ENCODE measurements around the gene HMG20A.
"Not testable (repeated sequence)": the region's sequence is repeated elsewhere in the genome, so short reads cannot be mapped to it uniquely, and the experiment has no call there.

The HMG20A gene

DNA sequence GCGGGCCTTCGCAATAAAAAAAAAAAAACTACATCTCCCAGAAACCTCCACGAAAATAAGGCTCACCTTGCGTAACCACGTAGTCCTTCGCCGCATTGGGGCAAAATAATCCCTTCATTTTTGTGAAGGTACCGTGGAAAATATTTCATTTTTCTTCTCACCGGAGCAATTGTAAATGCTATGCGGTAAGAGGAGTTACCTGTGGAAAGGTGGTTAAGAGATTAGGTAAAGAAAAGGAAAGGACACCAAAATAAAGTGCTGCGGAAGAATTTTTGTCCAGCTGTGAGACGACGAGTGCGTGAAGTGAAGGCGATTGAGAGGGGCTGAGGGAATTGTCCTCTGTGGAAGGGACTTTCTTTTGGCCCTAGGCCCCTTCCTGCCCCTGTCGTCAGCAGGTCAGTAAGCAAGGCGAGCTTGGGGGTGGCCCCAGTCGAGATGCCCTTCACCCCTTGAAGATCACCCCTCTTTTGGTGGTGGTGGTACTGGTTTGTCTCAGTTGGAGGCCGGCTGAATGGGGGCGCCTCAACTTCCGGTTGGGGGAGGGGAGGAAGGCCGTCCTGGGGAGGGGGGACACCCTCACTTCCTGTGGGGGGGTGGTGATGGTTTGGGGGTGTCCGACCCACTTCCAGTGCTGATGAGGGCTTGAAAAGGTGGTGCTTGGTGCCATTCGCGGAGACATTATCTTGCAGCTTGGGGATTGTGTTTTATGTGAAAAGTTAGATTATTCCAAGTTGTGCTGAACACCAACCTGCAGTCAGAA lies at the start of gene HMG20A:
HMG20A (plus strand) TSS at position 279 of the 760 bp plus-strand sequence. CDS start 37,520 bp downstream, outside the sequence.
- peak; percentile 52 for DNase-seq

GRCh38 chr15:77371850-77372563 lies 48.7 kb upstream of the HMG20A start:
- no peak for DNase-seq

- DNase-seq, result no peak
Observed at GRCh38 chr15:77373441-77373840, 47.2 kb upstream of the HMG20A start.

GRCh38 chr15:77375133-77375532 lies 45.6 kb upstream of the HMG20A start:
- no peak for DNase-seq

DNA sequence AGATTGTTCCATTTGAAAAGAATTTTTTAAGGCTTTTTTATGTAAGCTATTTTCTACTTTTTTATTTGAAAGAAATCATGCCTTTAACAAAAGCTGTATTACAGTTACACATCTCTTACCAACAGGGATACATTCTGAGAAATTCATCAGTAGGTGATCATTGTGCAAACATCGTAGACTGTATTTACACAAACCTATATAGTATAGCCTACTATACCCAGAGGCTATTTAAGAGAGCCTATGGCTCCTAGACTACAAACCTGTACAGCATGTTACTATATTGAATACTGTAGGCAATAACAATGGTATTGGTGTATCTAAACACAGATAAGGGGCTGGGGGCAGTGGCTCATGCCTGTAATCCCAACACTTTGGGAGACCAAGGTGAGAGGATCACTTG lies 43.9 kb upstream of the HMG20A start:
- no peak for DNase-seq

DNA sequence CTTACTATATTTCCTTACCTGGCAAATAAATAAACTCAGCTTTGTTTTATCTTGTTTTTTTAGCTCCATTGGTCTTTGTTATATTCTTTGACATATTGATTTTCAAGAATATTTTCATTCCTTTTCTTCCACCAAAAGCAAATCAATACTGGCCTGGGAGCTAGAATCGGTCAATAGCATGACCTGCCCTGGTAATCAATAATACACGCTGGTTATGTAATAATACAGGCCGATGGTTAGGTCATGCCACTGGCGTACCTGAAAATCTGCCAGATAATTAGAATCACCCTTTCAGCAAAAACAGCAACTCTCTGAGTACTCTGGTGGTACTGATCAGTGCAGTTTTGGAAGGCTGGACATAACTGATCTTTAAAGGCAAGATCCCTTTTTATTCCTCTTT lies 40.7 kb upstream of the HMG20A start:
- no peak for DNase-seq

DNA sequence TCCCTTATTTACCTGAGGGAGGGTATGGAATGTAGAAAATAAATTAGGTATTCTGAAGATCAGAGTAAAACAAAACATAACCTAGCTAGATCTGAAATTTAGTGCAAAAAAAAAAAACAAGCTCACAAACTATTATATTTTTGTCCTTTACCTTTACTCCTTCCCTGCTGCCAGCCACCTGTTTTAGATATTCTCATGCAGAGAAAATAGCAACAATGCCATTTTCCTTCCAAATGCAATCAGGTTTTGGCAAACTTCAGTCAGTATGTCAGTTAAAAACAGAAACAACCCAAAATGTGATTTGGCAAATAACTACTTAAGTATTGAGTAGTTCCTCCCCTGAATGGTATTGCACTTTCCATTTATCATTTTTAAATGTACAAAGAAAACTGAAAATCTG lies 36.6 kb upstream of the HMG20A start:
- DNase-seq, result no peak

DNA sequence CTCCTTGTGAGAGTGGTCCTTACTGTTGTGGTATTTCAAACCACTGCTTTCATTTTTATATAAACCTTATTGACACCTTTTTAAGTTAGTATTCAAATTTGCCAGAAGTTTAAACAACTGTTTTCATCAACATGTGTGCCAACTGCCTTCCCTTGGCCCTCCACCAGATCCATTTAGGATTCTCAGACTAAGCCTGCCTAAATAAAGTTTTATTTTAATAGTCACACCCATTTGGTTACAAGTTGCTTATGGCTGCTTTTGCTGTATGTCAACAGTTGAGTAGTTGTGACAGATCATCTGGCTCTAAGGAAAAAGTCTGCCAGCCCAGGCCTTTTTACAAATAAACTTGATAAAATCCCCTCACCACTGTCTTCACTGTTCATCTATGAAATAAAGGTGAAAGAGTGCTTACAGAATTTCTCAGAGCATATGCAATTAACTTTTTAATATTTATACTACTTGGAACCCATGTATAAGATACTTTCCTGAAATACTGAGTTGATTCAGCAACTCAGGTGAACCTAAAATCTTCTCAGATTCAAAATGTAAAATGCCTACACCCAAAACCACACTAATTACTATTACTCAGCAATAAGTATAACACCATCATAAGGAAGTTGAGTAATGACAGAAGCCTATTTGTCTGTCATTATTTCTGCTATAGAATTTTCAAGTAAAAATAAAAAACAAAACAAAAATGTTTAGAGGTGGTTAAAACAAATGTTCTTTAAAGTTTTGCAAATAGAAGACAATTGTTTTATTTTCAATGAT lies 35.9 kb upstream of the HMG20A start:
- DNase-seq, result no peak

DNA sequence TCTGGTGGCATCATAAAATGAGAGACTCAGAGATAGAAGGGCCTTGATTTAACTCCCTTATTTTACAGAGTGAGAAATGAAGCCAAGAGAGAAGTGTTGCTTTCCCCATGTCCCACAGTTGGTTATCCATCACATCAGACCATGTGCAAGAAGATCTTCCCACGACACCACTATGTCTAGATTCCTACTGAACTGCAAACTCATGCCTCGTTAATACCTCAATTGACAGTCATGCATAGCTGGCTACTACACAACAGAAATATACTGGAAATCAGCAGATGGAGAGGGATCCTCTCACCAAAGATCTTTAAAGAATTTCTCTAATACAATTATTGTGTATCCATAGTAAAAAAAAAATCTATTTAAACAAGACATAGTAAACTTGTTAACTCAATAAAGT lies 34.1 kb upstream of the HMG20A start:
- no peak for DNase-seq

DNA sequence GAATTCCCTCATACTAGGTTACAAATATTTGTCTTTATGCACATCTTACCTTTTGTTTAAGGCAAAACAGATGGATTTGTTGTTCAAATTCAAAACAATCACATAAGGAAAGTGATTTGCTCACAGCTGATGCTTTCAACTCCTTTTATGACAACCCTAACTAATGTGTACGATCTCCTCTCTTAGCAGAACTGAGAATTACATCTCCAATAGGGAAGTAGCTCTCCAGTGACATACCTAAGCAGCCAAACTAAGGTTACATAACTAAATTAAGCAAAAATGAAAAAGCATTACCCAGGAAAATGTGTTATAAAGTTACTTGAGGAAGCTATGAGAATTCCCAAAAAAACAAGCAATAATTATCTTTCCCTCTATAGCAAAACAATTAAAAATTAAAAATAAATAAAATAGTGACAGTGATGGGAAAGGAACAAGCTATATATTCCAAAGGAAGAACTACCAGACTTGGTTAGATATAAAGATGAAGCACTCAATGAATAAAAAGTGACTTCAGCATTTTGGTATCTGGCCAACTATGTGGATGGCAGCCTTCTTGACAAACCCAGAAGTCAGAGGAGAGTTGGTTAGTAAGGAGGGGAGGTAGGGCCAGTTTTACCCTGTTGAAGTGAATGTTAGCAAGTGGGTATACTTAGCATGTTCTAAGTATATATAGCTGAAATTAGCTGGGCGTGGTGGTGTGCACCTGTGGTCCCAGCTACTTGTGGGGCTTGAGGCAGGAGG lies 33.2 kb upstream of the HMG20A start:
- no peak for DNase-seq

- DNase-seq, result no peak
Observed at GRCh38 chr15:77391372-77391951, 29.2 kb upstream of the HMG20A start.

DNA sequence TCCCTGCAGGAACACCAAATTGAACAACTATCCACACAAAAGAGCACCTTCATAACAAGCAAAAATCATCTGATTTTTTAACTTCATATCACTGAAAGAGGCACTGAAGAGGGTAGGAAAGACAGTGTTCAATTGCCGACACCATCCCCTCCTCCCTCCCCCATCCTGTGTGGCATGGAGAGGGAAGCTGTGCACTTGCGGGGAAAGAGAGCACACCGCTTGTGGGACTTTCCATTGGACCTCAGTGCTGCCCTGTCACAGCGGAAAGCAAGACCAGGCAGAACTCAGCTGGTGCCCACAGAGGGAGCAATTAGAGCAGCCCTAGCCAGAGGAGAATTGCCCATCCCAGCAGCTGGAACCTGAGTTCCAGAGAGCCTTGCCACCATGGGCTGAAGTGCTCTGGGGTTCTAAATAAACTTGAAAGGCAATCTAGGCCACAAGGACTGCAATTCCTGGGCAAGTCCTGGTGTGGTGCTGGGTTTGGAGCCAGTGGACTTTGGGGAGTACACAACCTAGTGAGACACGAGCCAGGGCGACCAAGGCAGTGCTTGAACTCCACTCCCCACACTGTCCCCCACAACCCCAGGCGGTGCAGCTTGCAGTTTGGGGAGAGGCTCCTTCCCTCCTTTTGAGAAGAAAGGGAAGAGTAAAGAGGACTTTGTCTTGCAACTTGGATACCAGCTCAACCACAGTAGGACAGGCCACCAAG lies 27.8 kb upstream of the HMG20A start:
- DNase-seq, result no peak

DNA sequence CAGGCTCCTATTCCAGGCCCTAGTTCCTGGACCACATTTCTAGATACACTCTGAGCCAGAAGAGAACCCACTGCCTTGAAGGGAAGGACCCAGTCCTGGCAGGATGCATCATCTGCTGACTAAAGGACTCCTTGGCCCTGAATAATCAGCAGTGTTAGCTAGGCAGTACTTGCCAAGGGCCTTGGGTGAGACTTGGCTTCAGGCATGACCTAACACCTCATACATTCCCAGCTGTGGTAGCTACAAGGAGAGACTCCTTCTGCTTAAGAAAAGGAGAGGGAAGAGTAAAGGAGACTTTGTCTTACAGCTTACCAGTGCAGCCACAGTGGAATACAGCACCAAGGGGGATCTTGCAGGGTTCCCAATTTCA lies 27.2 kb upstream of the HMG20A start:
- no peak for DNase-seq

- no peak for DNase-seq
Observed at GRCh38 chr15:77395013-77395774, 25.5 kb upstream of the HMG20A start.

DNA sequence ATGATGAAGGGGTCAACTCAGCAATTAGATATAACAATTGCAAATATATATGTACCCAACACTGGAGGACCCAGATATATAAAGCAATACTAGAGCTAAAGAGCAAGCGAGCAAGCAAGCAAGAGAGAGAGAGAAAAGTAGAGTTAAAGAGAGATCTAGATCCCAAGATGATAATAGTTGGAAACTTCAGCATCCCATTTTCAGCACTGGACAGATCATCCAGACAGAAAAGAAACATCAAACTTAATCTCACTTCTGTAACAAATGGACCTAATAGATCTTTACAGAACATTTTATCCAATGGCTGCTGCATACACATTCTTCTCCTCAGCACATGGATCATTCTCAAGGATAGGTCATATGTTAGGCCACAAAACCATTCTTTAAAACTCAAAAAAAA lies 24.0 kb upstream of the HMG20A start:
- no peak for DNase-seq

DNA sequence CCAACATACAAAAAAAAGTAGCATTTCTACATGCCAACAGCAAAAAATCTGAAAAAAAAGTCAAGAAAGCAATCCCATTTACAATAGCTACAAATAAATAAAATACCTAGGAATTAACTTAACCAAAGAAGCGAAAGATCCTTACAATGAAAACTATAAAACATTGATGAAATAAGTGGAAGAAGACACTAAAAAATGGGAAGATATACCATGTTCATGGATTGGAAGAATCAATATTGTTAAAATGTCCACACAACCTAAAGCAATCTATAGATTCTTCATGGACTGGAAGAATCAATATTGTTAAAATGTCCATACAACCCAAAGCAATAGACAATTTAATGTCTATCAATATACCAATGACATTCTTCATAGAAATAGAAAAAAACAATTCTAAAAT lies 21.8 kb upstream of the HMG20A start:
- no peak for DNase-seq

GRCh38 chr15:77400258-77400657 lies 20.4 kb upstream of the HMG20A start:
- no peak for DNase-seq

GRCh38 chr15:77402740-77403379 lies 17.8 kb upstream of the HMG20A start:
- DNase-seq, result no peak

DNA sequence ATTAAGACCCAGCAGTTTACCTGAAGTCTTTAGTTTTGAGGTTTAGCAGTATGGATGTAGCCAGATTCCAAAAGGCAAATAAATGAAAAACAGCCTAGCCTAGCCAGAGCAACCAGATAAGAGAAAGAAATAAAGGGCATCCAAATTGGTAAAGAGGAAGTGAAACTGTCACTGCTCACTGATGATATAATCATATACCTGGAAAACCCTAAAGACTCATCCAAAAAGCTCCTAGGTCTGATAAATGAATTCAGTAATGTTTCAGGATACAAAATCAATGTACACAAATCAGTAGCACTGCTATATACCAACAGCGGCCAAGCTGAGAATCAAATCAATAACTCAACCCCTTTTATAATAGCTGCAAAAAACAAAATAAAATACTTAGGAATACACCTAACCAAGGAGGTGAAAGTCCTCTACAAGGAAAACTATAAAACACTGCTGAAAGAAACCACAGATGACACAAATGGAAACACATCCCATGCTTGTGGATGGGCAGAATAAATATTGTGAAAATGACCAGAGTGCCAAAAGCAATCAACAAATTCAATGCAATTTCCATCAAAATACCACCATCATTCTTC lies 14.4 kb upstream of the HMG20A start:
- DNase-seq, result not testable (repeated sequence)

DNA sequence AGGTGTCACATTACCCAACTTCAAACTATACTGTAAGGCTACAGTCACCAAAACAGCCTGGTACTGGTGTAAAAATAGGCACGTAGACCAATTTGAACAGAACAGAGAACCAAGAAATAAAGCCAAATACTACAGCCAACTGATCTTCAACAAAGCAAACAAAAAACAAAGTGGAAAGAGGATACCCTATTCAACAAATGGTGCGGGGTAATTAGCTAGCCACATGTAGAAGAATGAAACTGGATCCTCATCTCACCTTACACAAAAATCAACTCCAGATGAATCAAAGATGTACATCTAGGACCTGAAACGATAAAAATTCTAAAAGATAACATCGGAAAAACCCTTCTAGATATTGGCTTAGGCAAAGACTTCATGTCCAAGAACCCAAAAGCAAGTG lies 13.8 kb upstream of the HMG20A start:
- DNase-seq, result no peak
